Neural cell (in vitro differentiated cells): ENCODE data around the gene GFER. TPM values are rescaled to one million over a fixed set of nuclear protein-coding genes. Genes with fewer than 3 reads are reported as not detected.

ENCODE experiments used
- H2AFZ ChIP-seq: fragments of 200-600, 300-800 bp; sonication (generic), shearing (Covaris generic); 2 replicates; pipeline ENCODE4 v1.6.0; 2014; ENCODE audit warnings: low read depth, mild to moderate bottlenecking, antibody characterized with exemption, low read length, moderate library complexity
- H3F3A ChIP-seq: fragments of 200-600 bp; shearing (Covaris generic); 2 replicates; pipeline ENCODE4 v1.6.1; 2016; ENCODE audit warnings: mild to moderate bottlenecking, moderate library complexity, mixed read lengths, antibody characterized with exemption, low read length; ENCODE audit not compliant: insufficient read depth, poor library complexity, severe bottlenecking
- H3K27ac ChIP-seq: fragments of 200-600, 300-800 bp; sonication (generic), shearing (Covaris generic); 2 replicates; pipeline ENCODE4 v1.5.1; 2014; ENCODE audit warnings: mild to moderate bottlenecking, low read length, moderate library complexity
- H3K27me3 ChIP-seq: fragments of 300-800, 200-600 bp; sonication (generic), shearing (Covaris generic); 2 replicates; pipeline ENCODE4 v1.6.0; 2014; ENCODE audit warnings: mild to moderate bottlenecking, low read depth, low read length, moderate library complexity; ENCODE audit not compliant: insufficient read depth
- H3K36me3 ChIP-seq: fragments of 300-800, 200-600 bp; sonication (generic), shearing (Covaris generic); 2 replicates; pipeline ENCODE4 v1.5.1; 2014; ENCODE audit warnings: mild to moderate bottlenecking, antibody characterized with exemption, low read length, moderate library complexity; ENCODE audit not compliant: insufficient read depth
- H3K4me2 ChIP-seq: fragments of 300-800, 200-600 bp; sonication (generic), shearing (Covaris generic); 2 replicates; pipeline ENCODE4 v1.6.0; 2014; ENCODE audit warnings: mild to moderate bottlenecking, low read length
- H3K4me3 ChIP-seq: fragments of 300-800, 200-600 bp; sonication (generic), shearing (Covaris generic); 2 replicates; pipeline ENCODE4 v1.5.1; 2014; ENCODE audit warnings: mild to moderate bottlenecking, low read length, moderate library complexity
- H3K79me2 ChIP-seq: fragments of 200-600 bp; shearing (Covaris generic); replicated peaks from 2 replicates; pipeline ENCODE4 v1.6.0; 2014; ENCODE audit warnings: mild to moderate bottlenecking, low read length, moderate library complexity; ENCODE audit not compliant: insufficient read depth
- H3K9ac ChIP-seq: fragments of 300-800, 200-600 bp; sonication (generic), shearing (Covaris generic); 2 replicates; pipeline ENCODE4 v1.6.1; 2016; ENCODE audit warnings: mild to moderate bottlenecking, low read length, mixed read lengths
- H3K9me2 ChIP-seq: fragments of 200-600 bp; shearing (Covaris generic); 2 replicates; pipeline ENCODE4 v1.6.1; 2016; ENCODE audit warnings: mild to moderate bottlenecking, low read length, mixed read lengths; ENCODE audit not compliant: insufficient read depth
- H3K9me3 ChIP-seq: fragments of 200-600, 300-800 bp; sonication (generic), shearing (Covaris generic); 2 replicates; pipeline ENCODE4 v1.6.1; 2016; ENCODE audit warnings: mild to moderate bottlenecking, mixed run types, low read length, moderate library complexity, mixed read lengths
- H4K20me1 ChIP-seq: fragments of 200-600 bp; shearing (Covaris generic); 2 replicates; pipeline ENCODE4 v1.6.1; 2016; ENCODE audit warnings: mild to moderate bottlenecking, mixed run types; ENCODE audit not compliant: insufficient read depth
- CTCF ChIP-seq: fragments of 450-650 bp; IDR thresholded peaks from 2 replicates; pipeline ENCODE4 v1.5.1; 2014; ENCODE audit warnings: antibody characterized with exemption, mild to moderate bottlenecking, moderate library complexity; ENCODE audit not compliant: poor library complexity, severe bottlenecking
- EP300 ChIP-seq: fragments of 450-650 bp; conservative IDR thresholded peaks from 2 replicates; pipeline ENCODE4 v1.6.1; 2014; ENCODE audit warnings: antibody characterized with exemption, mild to moderate bottlenecking, moderate library complexity; ENCODE audit not compliant: poor library complexity, severe bottlenecking
- EZH2 ChIP-seq: fragments of 200-600, 300-800 bp; shearing (Covaris generic), sonication (generic); IDR thresholded peaks from 2 replicates; pipeline ENCODE4 v1.6.1; 2014; ENCODE audit warnings: antibody characterized with exemption, low read length, borderline replicate concordance, mild to moderate bottlenecking; ENCODE audit not compliant: insufficient read depth, poor library complexity, severe bottlenecking
- MXI1 ChIP-seq: fragments of 450-650 bp; conservative IDR thresholded peaks from 2 replicates; pipeline ENCODE4 v1.6.1; 2014; ENCODE audit warnings: antibody characterized with exemption, mild to moderate bottlenecking; ENCODE audit not compliant: poor library complexity, severe bottlenecking
- POLR2AphosphoS5 ChIP-seq: IDR thresholded peaks from 2 replicates; pipeline ENCODE4 v1.6.1; 2012
- RAD21 ChIP-seq: fragments of 450-650 bp; conservative IDR thresholded peaks from 2 replicates; pipeline ENCODE4 v1.6.1; 2014; ENCODE audit warnings: antibody characterized with exemption, mild to moderate bottlenecking, moderate library complexity
- REST ChIP-seq: IDR thresholded peaks from 2 replicates; pipeline ENCODE4 v1.6.1; 2012; ENCODE audit warnings: borderline replicate concordance
- SMC3 ChIP-seq: fragments of 450-650 bp; conservative IDR thresholded peaks from 2 replicates; pipeline ENCODE4 v1.6.1; 2014; ENCODE audit warnings: antibody characterized with exemption, mild to moderate bottlenecking, moderate library complexity; ENCODE audit not compliant: poor library complexity
- TAF1 ChIP-seq: IDR thresholded peaks from 2 replicates; pipeline ENCODE4 v1.6.1; 2012; ENCODE audit warnings: low read depth
- polyA plus RNA-seq: library from polyadenylated mRNA; depleted of rRNA; stranded (reverse); fragments of >200 nt; gene quantifications from 2 replicates; pipeline ENCODE4 v1.2.3, GENCODE V29; 2014

The GFER gene
- polyA plus RNA-seq, 1 donor from 2014 or later = 37.8 TPM

GRCh38 chr16:1991948-1992703 lies 8.1 kb downstream of the GFER start:
- H3K4me3 ChIP-seq = peak overlapping the region; percentile 88
- H3K27ac ChIP-seq = no peak overlapping the region
- no peak overlapping the region for H3K4me2 ChIP-seq
- no peaks in the 10 kb centered on the region for H3F3A ChIP-seq
- no peaks in the 10 kb centered on the region for H3K9me2 ChIP-seq
- no peak overlapping the region for H2AFZ ChIP-seq
- no peaks in the 10 kb centered on the region for H4K20me1 ChIP-seq
- no peak overlapping the region for H3K9ac ChIP-seq
- TF ChIP-seq CTCF (peak; percentile 10), EP300 (no peak)
- H3K36me3 ChIP-seq = no peaks in the 10 kb centered on the region
- H3K27me3 ChIP-seq = peaks cover 21% of the 10 kb centered on the region
- no peaks in the 10 kb centered on the region for H3K9me3 ChIP-seq
- no peaks in the 10 kb centered on the region for H3K79me2 ChIP-seq

GRCh38 chr16:1992704-1993317 lies 8.8 kb downstream of the GFER start:
- TF ChIP-seq TAF1 (no peak), EP300 (no peak), RAD21 (no peak), MXI1 (no peak), CTCF (no peak), REST (no peak), POLR2AphosphoS5 (no peak), SMC3 (no peak), EZH2 (no peak)
- H3K27me3 ChIP-seq = peaks cover 21% of the 10 kb centered on the region
- H3K36me3 ChIP-seq = no peaks in the 10 kb centered on the region
- H3K9ac ChIP-seq = no peak overlapping the region
- no peaks in the 10 kb centered on the region for H3K9me2 ChIP-seq
- H3K4me3 ChIP-seq = peak overlapping the region; percentile 31
- H3K27ac ChIP-seq = no peak overlapping the region
- no peaks in the 10 kb centered on the region for H4K20me1 ChIP-seq
- H3K4me2 ChIP-seq = no peak overlapping the region
- no peak overlapping the region for H2AFZ ChIP-seq
- H3K9me3 ChIP-seq = no peaks in the 10 kb centered on the region
- no peaks in the 10 kb centered on the region for H3K79me2 ChIP-seq
- no peaks in the 10 kb centered on the region for H3F3A ChIP-seq
